ENCODE data around the gene IMMP2L.

DNA sequence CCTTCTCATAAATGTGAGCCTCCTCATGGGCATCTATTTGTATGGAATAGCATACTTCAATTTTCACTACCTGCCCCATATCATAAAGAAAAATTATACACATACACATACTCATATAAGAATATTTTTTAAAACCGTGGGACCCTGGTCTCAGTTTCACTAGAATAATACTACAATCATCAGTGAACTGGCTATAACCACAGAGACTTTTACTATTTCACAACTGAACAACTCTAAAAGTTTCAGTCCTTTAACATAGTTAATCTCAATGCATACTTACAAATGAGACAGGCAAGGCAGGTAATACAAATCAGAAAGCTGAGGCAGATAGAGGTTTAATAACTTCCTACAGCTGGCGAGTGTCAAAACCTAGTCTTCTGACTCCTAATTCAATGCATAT, 388.3 kb downstream of the IMMP2L start:
- TF ChIP-seq, protein P1, sequence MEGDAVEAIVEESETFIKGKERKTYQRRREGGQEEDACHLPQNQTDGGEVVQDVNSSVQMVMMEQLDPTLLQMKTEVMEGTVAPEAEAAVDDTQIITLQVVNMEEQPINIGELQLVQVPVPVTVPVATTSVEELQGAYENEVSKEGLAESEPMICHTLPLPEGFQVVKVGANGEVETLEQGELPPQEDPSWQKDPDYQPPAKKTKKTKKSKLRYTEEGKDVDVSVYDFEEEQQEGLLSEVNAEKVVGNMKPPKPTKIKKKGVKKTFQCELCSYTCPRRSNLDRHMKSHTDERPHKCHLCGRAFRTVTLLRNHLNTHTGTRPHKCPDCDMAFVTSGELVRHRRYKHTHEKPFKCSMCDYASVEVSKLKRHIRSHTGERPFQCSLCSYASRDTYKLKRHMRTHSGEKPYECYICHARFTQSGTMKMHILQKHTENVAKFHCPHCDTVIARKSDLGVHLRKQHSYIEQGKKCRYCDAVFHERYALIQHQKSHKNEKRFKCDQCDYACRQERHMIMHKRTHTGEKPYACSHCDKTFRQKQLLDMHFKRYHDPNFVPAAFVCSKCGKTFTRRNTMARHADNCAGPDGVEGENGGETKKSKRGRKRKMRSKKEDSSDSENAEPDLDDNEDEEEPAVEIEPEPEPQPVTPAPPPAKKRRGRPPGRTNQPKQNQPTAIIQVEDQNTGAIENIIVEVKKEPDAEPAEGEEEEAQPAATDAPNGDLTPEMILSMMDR (conservative IDR thresholded peaks at IDR 0.05; ENCODE audit: low read depth, low read length): no peak
- no peak for TF ChIP-seq CEBPB (IDR thresholded peaks at IDR 0.05; ENCODE audit: low read depth, low read length)
- no peak for TF ChIP-seq POLR2A (IDR thresholded peaks at IDR 0.05; ENCODE audit: low read depth, low read length)
- TF ChIP-seq BHLHE40 (IDR thresholded peaks at IDR 0.05; ENCODE audit: low read depth, low read length): no peak
- TF ChIP-seq RFX5 (IDR thresholded peaks at IDR 0.05; ENCODE audit: low read depth, low read length): no peak
